GM10847 (cell line): ENCODE measurements around the gene HSPA5.

Experiments
- POLR2A ChIP-seq: IDR thresholded peaks from 2 replicates; pipeline ENCODE4 v1.6.1; 2011; ENCODE audit not compliant: insufficient read length; ENCODE audit errors: extremely low read depth

The HSPA5 gene

GRCh38 chr9:125204477-125204876 lies 36.7 kb downstream of the HSPA5 start:
- TF ChIP-seq POLR2A, result no peak

- no peak for TF ChIP-seq POLR2A
These were observed 38.1 kb downstream of the HSPA5 start for GRCh38 chr9:125202846-125203618.

- peak; percentile 90 for TF ChIP-seq POLR2A
These were observed 40.7 kb downstream of the HSPA5 start, which contains the start of gene RABEPK for GRCh38 chr9:125200216-125201047. TSS of gene RABEPK (plus strand) at chr9:125200542. CDS start at chr9:125203014, 2,472 bp downstream.

- no peak for TF ChIP-seq POLR2A
These were observed 50.8 kb downstream of the HSPA5 start for GRCh38 chr9:125190361-125190801.

- peak; percentile 70 for TF ChIP-seq POLR2A
These were observed 51.5 kb downstream of the HSPA5 start, which contains the start of gene PPP6C for GRCh38 chr9:125189361-125190289. TSS of gene PPP6C (minus strand) at chr9:125189803. CDS start at chr9:125189718, 85 bp downstream.

- no peak for TF ChIP-seq POLR2A
These were observed 52.2 kb downstream of the HSPA5 start for GRCh38 chr9:125189011-125189360.
